Small intestine (tissue), 7 donors: ENCODE data around the gene RCL1. TPM values are rescaled to one million over a fixed set of nuclear protein-coding genes. Genes with fewer than 3 reads are reported as not detected.

ENCODE experiments used
- DNase-seq, 2 donors: peaks; one replicate each; pipeline versions ENCODE4 v3.0.0 to v3.0.0-alpha.2; 2013
- FAIRE-seq: peaks from 2 replicates; lab custom pipeline; 2012; peaks lifted over from hg19 to GRCh38; lab: Jason Lieb, UNC
- H3K27ac ChIP-seq, 3 donors: one replicate each; pipeline ENCODE4 v1.5.1; 2013; ENCODE audit warnings: low read length in 2 of 3, mild to moderate bottlenecking in 2 of 3, control low read depth in 1 of 3, inconsistent platforms in 1 of 3, low read depth in 1 of 3, moderate library complexity in 1 of 3
- H3K27me3 ChIP-seq, 3 donors: one replicate each; pipeline ENCODE4 v1.6.1; 2013; ENCODE audit warnings: low read length in 3 of 3, inconsistent platforms in 1 of 3; ENCODE audit not compliant: control insufficient read depth in 3 of 3, insufficient read depth in 3 of 3
- H3K36me3 ChIP-seq, 3 donors: one replicate each; pipeline ENCODE4 v1.6.1; 2013; ENCODE audit warnings: low read length in 3 of 3, inconsistent platforms in 1 of 3, low read depth in 1 of 3, mild to moderate bottlenecking in 1 of 3, moderate library complexity in 1 of 3; ENCODE audit not compliant: control insufficient read depth in 3 of 3, insufficient read depth in 2 of 3
- H3K4me1 ChIP-seq, 3 donors: one replicate each; pipeline ENCODE4 v1.6.1; 2013; ENCODE audit warnings: low read length in 2 of 3, inconsistent platforms in 1 of 3, low read depth in 1 of 3, mild to moderate bottlenecking in 1 of 3, moderate library complexity in 1 of 3; ENCODE audit not compliant: control insufficient read depth in 3 of 3, insufficient read depth in 2 of 3
- H3K4me3 ChIP-seq, 3 donors: one replicate each; pipeline ENCODE4 v1.5.1; 2013; ENCODE audit warnings: low read length in 3 of 3, control low read depth in 1 of 3, inconsistent platforms in 1 of 3, low read depth in 1 of 3, mild to moderate bottlenecking in 1 of 3, moderate library complexity in 1 of 3
- H3K9me3 ChIP-seq, 2 donors: one replicate each; pipeline ENCODE4 v1.6.1; 2013; ENCODE audit warnings: low read depth in 1 of 2, low read length in 1 of 2; ENCODE audit not compliant: control insufficient read depth in 2 of 2, insufficient read depth in 1 of 2
- WGBS, 3 donors: extraction: QIAGEN DNeasy Blood & Tissue Kit; methylation state at CpG; one replicate each; pipeline ENCODE4 v1.1.7; 2013; 5-methylcytosine and 5-hydroxymethylcytosine counted together
- polyA plus RNA-seq, 4 donors: library from polyadenylated mRNA; stranded (reverse) in 3 of 4; unstranded in 1 of 4; fragments of 200-250 nt in 3 of 4; fragments of 120-200 nt in 1 of 4; gene quantifications; one replicate each; pipeline versions ENCODE4 v1.2.1 to v1.2.3, GENCODE V29; 2013
- donor health status: healthy with polysubstance abuse.
- donor health status: control.
- donor health status: control.
- donor health status: Bipolar disorder and iron deficiency.
- donor health status: healthy.

Gene RCL1
- polyA plus RNA-seq, 4 donors: 2.2 to 12.0 (median 8.2) TPM

DNA sequence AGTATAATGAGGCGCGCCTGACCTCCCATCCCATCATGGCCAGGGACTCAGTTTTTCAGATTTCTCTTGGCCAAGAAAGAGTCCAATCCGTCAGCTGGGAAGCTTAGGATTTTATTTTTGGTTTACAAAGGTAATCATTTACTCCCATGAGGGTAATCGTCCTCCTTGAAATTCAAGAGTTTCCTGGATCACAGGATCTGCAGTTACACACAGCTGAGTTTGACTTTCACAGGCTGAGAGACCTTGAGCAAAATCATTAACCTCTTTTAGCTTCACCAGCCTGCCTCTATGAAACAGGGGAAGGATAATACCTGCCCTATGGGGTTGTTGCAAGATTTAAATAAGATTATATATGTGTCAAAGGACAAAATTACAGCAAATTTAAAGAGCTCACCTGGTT is 36.3 kb upstream of the RCL1 start:
- 58 to 62% (median 60%) methylated on average over 4 of the region's 4 CpGs for WGBS, 3 donors
- H3K9me3 ChIP-seq: no peaks in the 10 kb centered on the region
- no peak overlapping the region for H3K27ac ChIP-seq
- no peaks in the 10 kb centered on the region for H3K36me3 ChIP-seq
- FAIRE-seq: no peak
- no peaks in the 10 kb centered on the region for H3K4me1 ChIP-seq
- DNase-seq: no peak
- peaks cover 0 to 3% (median 0%) of the 10 kb centered on the region in 3 donors for H3K27me3 ChIP-seq
- no peak overlapping the region for H3K4me3 ChIP-seq

DNA sequence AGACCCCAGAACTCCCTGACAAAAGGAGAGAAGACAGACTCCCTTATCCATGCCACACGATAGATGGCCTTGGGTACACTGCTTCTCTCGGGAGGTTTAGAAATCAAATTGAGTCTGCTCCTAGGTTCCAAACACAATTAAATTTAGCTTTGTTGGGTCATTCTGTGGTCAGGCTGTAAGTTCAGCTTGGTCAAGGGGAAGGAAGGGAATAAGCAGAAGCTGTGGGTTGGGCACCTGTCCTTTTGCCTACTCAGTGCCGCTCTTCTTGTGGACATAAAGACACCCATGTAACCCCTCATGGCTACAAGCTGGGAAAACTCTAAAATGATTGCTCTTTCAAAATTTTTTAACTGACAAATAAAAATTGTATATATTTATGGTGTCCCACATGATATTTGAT is 32.6 kb upstream of the RCL1 start:
- Histone ChIP-seq H3K27ac (no peak overlapping the region), H3K4me3 (no peak overlapping the region), H3K4me1 (peaks cover 0 to 5% (median 0%) of the 10 kb centered on the region in 3 donors), H3K27me3 (no peaks in the 10 kb centered on the region), H3K36me3 (no peaks in the 10 kb centered on the region), H3K9me3 (no peaks in the 10 kb centered on the region)
- FAIRE-seq (no peak), DNase-seq (no peak)
- WGBS, 3 donors: 79 to 93% (median 81%) methylated on average over 3 of the region's 3 CpGs

GRCh38 chr9:4762108-4762885 is 30.4 kb upstream of the RCL1 start:
- Histone ChIP-seq H3K4me1 (peaks cover 0 to 5% (median 0%) of the 10 kb centered on the region in 3 donors), H3K4me3 (peak overlapping the region in 1 of 3 donors; percentile 11), H3K27ac (peak overlapping the region in 1 of 3 donors; percentile 2), H3K27me3 (no peaks in the 10 kb centered on the region), H3K36me3 (no peaks in the 10 kb centered on the region), H3K9me3 (no peaks in the 10 kb centered on the region)
- WGBS, 3 donors: 13 to 23% (median 13%) methylated on average over 22 of the region's 22 CpGs
- DNase-seq (peak; percentile 85 to 89), FAIRE-seq (no peak)

- Histone ChIP-seq H3K9me3 (no peaks in the 10 kb centered on the region), H3K4me1 (peaks cover 0 to 5% (median 0%) of the 10 kb centered on the region in 3 donors), H3K27me3 (no peaks in the 10 kb centered on the region), H3K27ac (peak overlapping the region in 1 of 3 donors; percentile 2), H3K36me3 (no peaks in the 10 kb centered on the region), H3K4me3 (peak overlapping the region in 1 of 3 donors; percentile 11)
- peak in 1 of 2 donors; percentile 59 for DNase-seq
- 23 to 36% (median 31%) methylated on average over 14 of the region's 14 CpGs for WGBS, 3 donors
- no peak for FAIRE-seq
Measured at GRCh38 chr9:4762886-4763541, 29.7 kb upstream of the RCL1 start.

- Histone ChIP-seq H3K4me1 (peaks cover 0 to 5% (median 0%) of the 10 kb centered on the region in 3 donors), H3K27ac (no peak overlapping the region), H3K36me3 (no peaks in the 10 kb centered on the region), H3K4me3 (no peak overlapping the region), H3K27me3 (no peaks in the 10 kb centered on the region), H3K9me3 (no peaks in the 10 kb centered on the region)
- FAIRE-seq (no peak), DNase-seq (no peak)
- 68 to 89% (median 78%) methylated on average over 3 of the region's 3 CpGs for WGBS, 3 donors
Measured at GRCh38 chr9:4764033-4764432, 28.7 kb upstream of the RCL1 start.

DNA sequence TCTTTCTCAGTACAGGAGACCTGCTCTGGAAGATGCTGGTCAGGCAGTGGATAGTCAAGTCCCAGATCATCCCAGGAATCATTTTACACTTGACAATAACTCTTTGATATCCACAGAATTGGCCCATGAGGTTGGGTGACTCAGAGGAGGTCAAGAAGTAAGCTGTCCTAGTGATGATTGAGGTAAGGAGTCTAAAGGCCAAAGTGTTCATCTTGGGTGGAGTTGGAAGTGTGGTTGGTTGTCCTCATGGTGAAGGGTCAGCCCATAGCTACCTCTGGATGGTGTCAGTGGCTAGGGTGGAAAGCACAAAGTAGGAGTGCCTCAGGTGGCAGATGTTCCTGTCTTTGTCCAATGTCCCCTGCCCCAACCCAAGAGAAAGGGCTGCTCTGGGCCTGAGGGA is 24.1 kb upstream of the RCL1 start:
- no peaks in the 10 kb centered on the region for H3K9me3 ChIP-seq

DNA sequence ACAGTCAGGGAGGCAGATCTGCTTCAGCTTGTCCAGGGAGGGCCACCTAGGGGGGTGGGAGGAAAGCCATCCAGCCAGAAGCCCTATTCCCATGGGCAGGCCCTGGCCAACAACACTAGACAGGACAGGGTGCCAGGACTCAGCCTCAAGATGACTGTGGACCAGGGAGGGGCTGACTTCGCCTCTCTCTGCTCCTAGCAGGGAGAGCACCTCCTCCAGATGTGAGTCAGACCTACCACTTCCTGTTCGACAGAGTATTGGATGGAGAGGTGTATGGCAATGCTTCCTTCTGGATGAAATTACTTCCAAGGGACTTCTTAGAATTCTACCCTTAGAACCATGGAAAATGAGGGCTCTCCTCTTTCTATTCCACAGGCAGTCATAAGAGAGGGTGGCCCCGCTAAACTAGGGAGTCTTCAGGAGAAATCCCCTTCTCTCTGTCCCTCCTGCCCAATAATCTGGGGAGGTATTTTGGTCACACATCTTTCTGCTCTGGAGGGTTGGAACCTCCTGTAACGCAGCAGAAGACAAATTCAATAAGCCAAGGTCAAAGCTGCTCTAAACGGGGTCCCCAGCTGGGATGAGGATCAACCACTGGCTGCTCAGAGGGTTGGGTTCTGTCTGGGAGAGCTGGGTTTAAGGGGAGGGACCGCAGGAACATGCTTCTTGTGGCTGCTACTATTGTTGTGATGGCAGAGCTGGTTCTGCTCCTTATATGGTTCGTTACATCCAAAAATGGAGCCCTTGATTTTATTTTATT is 23.2 kb upstream of the RCL1 start:
- Histone ChIP-seq H3K27me3 (no peaks in the 10 kb centered on the region), H3K9me3 (no peaks in the 10 kb centered on the region), H3K36me3 (no peaks in the 10 kb centered on the region), H3K4me1 (no peaks in the 10 kb centered on the region), H3K27ac (no peak overlapping the region), H3K4me3 (no peak overlapping the region)
- DNase-seq (no peak), FAIRE-seq (no peak)
- 79 to 84% (median 80%) methylated on average over 7 of the region's 7 CpGs for WGBS, 3 donors

More for the DNA sequence above, 24.1 kb upstream of the RCL1 start:
- DNase-seq: peak in 1 of 2 donors; percentile 49
- H3K27me3 ChIP-seq: no peaks in the 10 kb centered on the region
- H3K4me1 ChIP-seq: no peaks in the 10 kb centered on the region
- no peak overlapping the region for H3K27ac ChIP-seq
- no peak overlapping the region for H3K4me3 ChIP-seq
- FAIRE-seq: no peak
- no peaks in the 10 kb centered on the region for H3K36me3 ChIP-seq

DNA sequence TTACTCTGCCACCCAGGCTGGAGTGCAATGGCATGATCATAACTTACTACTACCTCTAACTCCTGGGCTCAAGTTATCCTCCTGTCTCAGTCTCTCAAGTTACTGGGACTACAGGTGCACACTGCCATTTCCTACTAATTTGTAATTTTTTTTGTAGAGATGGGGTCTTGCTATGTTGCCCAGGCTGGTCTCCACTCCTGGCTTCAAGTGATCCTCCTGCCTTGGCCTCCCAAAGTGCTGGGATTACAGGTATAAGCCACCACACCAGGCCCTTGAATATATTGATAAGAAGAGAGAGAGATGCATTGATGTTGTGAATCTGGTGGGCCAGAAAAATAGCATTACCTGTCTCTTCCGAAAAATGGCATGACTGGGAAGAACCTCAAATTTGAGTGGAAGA is 21.0 kb upstream of the RCL1 start:
- H3K27ac ChIP-seq: no peak overlapping the region
- H3K4me1 ChIP-seq: no peaks in the 10 kb centered on the region
- H3K36me3 ChIP-seq: no peaks in the 10 kb centered on the region
- DNase-seq (no peak), FAIRE-seq (no peak)
- no peak overlapping the region for H3K4me3 ChIP-seq
- H3K27me3 ChIP-seq: no peaks in the 10 kb centered on the region
- WGBS, 3 donors: 94 to 100% (median 97%) methylated on average over 1 of the region's 1 CpG
- no peaks in the 10 kb centered on the region for H3K9me3 ChIP-seq
